Measurements from ENCODE around the gene ZNF157.
A peak's percentile ranks its signal among the peaks of the same experiment; 100 is the strongest.
"Not testable (repeated sequence)": the region's sequence is repeated elsewhere in the genome, so short reads cannot be mapped to it uniquely, and the experiment has no call there.

ZNF157 gene

DNA sequence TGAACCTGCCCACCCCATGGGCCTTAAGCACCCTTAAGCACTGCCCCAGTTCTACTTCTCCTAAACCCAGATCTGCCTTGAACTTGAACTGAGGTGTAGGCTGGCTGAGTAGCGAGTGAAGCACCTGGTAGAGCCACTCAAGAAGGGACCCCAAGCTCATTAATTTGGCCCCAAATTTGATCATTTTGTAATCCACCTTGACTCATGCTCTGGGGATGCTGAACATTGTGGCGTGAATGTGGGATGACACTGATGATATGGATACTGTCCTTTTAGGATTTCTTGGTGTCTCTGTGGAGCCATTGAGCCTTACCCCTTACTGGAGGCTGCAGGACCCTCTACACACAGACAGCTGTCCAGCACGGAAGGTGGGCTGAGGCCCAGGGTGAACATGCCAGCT lies at the start of gene ZNF157:
ZNF157 (plus strand) TSS at position 301 of the 400 bp plus-strand sequence; CDS start at position 392, 91 bp downstream.
- FAIRE-seq, result no peak

DNA sequence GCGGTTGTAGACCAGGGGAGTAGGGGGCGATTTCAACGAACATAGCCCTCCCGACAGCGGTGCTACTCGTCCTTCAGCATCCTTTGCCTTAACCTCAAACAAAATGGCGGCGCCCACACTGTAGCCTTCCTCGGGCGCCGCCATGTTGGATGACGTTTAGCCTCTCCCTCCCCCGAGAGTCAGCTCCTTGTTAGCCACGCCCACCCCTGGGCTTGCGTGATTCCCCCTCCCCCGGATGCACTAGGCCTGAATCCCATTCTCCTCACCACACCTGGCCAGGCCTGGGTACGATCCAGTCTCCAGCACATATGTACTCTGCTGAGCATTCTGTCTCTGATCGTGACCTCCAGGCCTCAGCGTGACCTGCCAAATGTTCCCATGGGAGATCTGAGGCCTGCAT lies 49.0 kb upstream of the ZNF157 start:
- no peak for FAIRE-seq
- DNase-seq (ENCODE audit: insufficient read length, low spot score), result no peak

More for the DNA sequence above, at the start of gene ZNF157:
- DNase-seq (ENCODE audit: insufficient read length, low spot score), result no peak

DNA sequence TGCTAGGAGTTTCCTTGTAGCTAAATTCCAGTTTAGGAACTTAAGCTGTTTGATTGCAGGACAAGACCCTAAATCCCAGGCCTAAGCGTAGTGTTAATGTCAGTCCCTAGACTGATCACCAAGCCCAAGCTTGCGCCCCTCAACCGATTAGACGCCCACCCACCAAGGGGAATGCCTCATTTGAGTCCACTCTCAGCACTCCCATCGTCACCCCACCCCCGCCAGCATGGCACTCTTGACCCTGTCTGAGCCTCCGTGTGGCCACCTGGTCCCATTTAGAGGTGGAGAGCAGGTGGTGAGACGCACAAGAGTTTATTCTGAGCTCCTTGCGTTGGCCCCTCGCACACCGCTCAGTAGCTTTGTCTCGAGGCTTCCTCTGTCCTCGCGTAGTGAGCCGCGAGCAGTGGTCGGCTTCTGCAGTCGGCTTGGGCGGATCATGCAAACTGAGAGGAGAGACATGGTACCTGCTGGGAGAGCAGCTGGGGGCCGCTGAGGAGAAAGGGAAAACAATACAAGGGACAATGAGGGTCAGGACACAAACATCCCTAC lies 48.5 kb upstream of the ZNF157 start:
- DNase-seq (ENCODE audit: insufficient read length, low spot score), result no peak
- no peak for FAIRE-seq

DNA sequence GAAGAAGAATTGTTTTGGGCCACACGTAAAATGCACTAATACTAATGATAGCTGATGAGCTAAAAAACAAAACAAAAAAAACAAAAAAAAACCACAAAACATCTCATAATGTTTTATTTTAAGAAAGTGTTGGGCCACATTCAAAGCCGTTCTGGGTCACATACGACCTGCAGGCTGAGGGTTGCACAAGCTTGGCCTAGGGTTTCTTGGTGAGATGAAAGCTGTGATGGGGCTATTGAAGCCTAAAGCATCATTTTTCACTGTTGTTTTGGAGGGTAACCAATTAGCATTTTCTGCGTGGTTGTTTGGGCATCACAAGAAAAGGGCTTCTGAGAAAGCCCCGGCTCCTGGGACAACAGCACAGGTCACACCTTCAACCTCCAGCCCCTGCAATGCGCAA lies 42.5 kb upstream of the ZNF157 start:
- DNase-seq (ENCODE audit: insufficient read length, low spot score) (no peak), FAIRE-seq (peak; percentile 33)

DNA sequence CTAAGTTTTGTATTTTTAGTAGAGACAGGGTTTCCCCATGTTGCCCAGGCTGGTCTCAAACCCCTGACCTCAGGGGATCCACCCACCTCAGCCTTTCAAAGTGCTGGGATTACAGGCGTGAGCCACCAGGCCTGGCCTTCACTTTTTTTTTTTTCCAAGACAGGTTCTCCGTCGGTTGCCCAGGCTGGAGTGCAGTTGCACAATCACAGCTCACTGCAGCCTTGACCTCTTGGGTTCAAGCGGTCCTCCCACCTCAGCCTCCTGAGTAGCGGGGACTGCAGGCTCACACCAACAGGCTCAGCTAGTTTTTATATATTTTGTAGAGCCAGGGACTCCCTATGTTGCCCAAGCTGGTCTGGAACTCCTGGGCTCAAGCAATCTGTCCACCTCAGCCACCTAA lies 37.6 kb upstream of the ZNF157 start:
- not testable (repeated sequence) for FAIRE-seq; DNase-seq (ENCODE audit: insufficient read length, low spot score)

DNA sequence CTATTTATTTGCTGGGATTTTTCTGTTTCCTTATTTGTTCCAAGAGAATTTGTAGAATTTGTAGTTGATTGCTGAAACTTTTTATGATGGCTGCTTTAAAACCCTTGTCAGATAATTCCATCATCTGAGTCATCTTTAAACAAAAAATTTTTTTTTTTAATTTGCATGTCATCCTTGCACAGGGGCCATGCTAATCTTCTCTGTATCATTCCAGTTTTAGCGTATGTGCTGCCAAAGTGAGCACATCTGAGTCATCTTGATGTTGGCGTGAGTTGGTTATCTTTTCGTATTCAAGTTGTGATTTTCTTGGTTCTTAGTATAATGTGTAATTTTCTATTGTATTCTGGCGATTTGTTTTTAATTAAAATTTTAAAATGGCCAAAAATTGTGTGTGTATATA lies 18.7 kb upstream of the ZNF157 start:
- DNase-seq (ENCODE audit: insufficient read length, low spot score) (no peak), FAIRE-seq (no peak)

DNA sequence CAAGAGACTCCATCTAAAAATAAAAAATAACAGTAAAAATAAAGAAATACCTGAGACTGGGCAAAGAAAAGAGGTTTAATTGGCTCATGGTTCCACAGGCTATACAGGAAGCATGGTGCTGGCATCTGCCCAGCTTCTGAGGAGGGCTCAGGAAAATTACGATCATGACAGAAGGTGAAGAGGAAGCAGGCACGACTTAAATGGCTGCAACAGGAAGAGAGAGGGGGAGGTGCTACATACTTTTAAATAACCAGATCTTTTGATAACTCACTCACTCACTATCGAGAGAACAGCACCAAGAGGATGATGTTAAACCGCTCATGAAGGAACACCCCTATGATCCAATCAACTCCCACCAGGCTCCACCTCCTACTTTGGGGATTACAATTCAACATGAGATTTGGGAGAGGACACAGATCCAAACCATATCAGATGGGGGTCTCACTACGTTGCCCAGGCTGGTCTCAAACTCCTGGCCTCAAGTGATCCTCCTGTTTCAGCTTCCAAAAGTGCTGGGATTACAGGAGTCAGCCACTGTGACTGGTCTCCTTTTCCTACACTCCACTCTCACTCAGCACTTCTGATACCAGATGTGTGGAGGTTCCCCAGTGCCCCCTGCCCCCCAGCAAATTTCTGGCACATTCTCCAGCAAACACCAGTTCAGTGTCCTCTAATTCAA lies 11.9 kb upstream of the ZNF157 start:
- DNase-seq (ENCODE audit: insufficient read length, low spot score) (no peak), FAIRE-seq (no peak)

DNA sequence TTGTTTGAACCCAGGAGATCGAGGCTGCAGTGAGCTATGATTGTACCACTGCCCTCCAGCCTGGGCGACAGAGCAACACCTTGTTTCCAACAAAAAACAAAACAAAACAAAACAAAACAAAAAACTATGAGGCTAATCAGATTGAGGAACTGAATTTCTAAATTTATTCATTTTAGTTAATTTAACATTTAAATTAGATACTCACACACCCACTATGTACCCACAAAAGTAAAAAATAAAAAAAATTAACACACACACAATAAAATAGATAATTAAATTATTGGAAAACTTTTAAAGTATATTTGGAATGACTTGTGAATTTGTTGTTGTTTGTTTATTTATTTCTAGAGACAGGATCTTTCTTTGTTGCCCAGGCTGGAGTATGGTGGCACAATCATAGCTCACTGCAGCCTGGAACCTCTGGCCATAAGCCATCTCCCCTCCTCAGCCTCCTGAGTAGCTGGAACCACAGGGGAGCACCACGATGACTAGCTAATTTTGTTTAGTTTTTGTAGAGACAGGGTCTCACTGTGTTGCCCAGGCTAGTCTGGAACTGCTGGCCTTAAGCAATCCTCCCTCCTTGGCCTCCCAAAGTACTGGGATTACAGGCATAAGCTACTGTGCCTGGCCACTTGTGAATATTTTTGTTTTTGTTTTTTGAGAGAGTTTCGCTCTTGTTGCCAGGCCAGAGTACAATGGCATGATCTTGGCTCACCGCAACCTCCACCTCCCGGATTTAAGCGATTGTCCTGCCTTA lies 9.8 kb upstream of the ZNF157 start:
- DNase-seq (ENCODE audit: insufficient read length, low spot score) (no peak), FAIRE-seq (no peak)

DNA sequence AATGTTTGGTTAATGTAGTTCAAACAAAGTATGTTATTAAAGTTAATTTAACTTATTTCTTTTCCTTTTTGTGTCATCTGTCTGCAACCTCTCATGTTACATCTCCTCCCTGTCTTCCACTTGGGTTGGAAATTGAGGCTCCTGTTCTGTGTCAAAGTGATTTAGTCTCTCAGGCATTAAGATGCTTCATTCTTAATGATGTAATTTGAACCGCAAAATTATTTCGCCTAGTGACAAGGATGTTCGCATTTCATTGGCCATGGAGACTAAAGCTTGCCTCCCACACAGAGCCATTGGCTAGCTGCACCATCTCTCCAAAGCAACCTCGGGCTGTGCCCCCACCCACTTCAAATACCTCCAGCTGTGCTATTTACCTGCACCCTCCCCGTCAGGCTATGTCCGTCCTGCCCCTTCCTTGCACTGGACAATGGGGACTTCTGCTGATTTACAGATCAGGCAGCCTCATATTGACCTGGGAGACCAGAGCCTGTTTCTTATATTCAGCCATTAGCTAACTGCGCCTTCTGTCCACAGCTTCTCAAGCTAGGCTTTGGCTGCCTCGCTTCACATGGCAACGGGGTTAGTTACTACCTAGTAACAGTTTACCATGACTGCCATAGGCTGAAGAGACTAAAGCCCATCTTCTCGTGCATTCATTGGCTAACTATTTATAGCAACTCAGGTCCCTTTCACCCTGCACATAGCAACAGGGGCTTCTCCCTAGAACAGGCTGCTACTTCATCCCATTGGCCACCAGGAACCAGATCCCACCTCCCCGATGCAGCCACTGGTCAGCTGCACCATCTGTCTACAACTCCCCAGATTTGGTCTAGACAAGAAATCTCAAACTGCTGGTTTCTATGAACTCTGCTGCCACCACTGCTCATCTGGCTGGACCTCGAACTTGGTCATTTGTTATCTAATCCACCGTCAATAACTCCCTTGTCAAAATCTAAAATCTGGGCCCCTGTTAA lies 8.6 kb upstream of the ZNF157 start:
- peak; percentile 99 for FAIRE-seq

DNA sequence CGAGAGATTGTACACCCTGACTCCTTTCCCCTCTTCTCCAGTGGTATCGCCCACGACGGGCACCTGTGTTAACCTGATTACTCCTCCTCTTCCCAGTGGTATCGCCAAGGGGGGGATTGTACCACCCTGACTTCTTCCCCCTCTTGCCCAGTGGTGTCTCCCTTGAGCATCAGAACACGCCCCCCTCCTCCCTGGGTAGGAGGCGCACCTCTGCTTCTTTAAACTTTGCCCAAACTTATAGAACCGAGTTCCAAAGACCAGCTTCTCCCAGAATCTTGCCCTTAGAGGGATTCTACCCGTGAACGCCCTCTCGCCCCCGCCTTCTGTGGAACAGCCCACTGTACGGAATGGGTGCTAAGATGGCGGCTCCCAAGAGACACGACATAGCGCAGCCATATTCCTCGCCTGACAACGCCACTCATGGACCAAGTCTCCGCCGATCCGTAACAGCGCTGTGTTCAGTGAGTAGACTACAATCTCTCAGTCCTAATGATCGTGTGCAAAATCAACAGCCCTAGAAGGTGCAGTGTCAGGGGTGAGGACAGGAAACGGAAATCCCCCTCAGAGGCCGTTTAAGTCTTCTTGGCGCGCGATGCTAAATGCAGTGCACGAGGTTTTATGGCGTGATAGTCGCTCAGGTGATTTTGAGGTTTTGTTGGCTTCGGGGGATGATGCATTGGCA lies 4.2 kb upstream of the ZNF157 start:
- FAIRE-seq, result peak; percentile 98
- DNase-seq (ENCODE audit: insufficient read length, low spot score), result peak; percentile 24

More for the DNA sequence above, 8.6 kb upstream of the ZNF157 start:
- DNase-seq (ENCODE audit: insufficient read length, low spot score), result peak; percentile 55

DNA sequence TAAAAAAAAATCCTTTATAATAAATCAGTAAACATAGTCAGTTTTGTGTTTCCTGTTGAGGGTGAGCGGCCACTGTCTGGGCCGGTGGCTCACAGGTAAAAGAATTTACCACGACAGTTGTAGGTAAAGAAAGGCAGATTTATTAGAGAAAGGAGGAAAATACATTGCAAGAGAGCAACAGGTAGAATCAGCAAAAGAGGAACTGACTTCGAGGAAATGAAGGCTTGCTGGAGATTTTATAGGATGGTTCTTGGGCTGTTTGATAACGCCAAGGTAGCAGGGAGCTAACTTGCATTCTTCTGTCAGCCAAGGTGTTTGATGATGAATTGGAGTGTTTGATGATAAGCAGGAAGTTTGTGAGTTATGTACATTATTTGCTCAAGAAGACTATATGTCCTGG lies 2.8 kb downstream of the ZNF157 start:
- no peak for DNase-seq (ENCODE audit: insufficient read length, low spot score)
- no peak for FAIRE-seq

DNA sequence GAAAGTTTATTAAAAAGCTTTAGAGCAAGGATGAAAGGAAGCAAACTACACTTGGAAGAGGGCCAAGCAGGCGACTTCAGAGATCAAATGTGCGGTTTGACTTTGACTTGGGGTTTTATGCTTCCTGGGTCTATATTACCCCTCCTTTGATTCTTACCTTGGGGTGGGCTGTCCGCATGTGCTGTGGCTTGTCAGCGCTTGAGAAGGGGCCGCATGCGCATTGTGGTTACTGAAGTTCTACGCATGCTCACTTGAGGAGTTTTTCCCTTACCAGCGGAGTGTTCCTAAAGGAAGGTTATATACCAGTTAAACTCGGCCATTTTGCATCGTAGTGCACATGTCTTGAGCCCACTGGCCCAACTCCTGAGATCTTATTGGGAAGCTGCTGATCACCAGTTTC lies 9.9 kb downstream of the ZNF157 start:
- FAIRE-seq (peak; percentile 55), DNase-seq (ENCODE audit: insufficient read length, low spot score) (no peak)

DNA sequence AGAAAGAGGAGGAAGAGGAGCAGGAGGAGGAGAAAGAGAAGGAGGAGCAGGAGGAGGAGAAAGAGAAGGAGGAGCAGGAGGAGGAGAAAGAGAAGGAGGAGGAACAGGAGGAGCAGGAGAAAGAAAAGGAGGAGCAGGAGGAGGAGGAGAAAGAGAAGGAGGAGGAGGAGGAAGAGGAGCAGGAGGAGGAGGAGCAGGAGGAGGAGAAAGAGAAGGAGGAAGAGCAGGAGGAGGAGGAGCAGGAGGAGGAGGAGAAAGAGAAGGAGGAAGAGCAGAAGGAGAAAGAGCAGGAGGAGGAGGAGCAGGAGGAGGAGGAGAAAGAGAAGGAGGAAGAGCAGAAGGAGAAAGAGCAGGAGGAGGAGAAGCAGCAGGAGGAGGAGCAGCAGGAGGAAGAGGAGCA lies 10.5 kb downstream of the ZNF157 start:
- not testable (repeated sequence) for FAIRE-seq; DNase-seq (ENCODE audit: insufficient read length, low spot score)

DNA sequence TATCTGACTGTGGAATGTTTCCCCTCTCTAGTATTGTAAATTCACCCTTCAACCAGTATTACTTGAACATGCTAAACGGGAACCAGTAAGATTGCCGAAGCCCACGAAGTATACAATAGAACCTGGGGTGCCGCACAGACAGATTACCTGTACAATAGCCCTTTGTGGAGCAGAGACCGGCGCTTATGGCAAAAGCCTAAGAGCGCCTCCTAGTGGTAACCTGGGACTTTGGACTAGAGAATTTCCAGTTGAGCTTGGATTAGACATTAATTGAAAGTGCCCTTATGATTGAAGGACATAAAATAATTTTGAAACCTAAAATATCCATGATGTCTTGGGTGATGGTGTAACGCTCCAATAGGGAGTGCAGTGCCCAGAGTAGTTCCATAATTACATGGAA lies 14.1 kb downstream of the ZNF157 start:
- FAIRE-seq (peak; percentile 84), DNase-seq (ENCODE audit: insufficient read length, low spot score) (peak; percentile 10)

DNA sequence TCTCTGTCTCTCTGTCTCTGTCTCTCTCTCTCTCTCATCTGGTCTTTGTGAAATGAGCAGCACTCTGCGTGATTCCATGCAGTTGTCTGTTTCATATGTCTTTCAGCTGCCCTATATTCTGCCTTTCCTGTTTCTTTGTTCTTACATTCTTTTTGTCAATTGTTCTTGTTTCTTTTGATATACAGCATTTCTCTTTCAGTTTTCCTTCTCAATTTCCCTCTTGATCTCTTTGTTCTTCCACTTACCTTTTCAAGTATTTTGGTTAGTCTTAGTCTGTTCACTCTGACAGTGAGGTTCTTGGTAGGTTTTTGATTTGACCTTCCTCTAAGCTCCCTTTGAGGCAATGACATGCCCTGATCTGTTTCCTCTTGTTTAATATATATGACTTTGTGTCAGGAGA lies 20.4 kb downstream of the ZNF157 start:
- DNase-seq (ENCODE audit: insufficient read length, low spot score) (no peak), FAIRE-seq (no peak)

DNA sequence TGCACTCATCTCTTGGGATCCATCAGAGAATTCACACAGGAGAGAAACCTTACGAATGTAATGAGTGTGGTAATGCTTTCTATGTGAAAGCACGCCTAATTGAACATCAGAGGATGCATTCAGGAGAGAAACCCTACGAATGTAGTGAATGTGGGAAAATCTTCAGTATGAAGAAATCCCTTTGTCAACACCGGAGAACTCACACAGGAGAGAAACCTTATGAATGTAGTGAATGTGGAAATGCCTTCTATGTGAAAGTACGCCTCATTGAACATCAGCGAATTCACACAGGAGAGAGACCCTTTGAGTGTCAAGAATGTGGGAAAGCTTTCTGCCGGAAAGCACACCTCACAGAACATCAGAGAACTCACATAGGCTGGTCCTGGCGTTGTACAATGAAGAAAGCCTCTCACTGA lies 42.8 kb downstream of the ZNF157 start:
- no peak for FAIRE-seq

DNA sequence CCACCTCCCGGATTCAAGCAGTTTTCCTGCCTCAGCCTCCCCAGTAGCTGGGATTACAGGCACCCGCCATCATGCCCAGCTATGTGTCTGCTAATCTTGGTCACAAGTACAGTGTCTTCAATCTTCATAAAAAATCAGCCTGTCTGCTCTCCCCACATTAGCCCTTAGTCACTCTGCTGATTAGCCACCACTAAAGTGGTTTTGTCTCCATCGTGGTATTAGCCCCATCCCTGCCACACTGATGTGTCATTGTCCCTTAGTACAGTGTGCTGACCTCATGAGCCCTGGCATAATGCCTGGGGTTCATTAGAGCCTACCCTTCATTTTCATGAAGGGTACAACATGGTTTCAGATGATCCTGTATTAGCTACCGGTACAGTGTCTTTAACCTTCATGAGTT lies 49.9 kb downstream of the ZNF157 start:
- DNase-seq (ENCODE audit: insufficient read length, low spot score) (no peak), FAIRE-seq (no peak)

More for the DNA sequence above, 42.8 kb downstream of the ZNF157 start:
- DNase-seq (ENCODE audit: insufficient read length, low spot score), result no peak

DNA sequence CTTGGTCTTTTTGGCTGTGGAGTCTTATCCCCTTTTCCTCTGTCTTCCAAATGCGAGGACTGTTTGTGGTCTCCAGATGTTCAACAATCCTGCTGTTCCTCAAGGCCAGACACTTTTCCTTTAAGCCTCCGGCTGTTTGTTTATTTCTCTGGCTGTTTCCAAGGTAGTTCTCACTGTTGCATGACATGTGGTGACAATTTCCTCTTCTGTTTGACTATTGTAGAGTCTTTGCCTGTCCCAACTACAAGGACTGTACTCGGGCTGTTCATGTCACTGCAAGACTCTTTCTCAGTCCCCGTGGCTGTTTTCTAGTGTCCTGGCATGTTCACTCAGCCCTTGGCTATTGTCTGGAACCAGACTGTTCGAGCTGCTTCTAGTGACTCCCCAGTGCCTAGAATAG lies 50.6 kb downstream of the ZNF157 start:
- FAIRE-seq, result no peak
- DNase-seq (ENCODE audit: insufficient read length, low spot score), result no peak

DNA sequence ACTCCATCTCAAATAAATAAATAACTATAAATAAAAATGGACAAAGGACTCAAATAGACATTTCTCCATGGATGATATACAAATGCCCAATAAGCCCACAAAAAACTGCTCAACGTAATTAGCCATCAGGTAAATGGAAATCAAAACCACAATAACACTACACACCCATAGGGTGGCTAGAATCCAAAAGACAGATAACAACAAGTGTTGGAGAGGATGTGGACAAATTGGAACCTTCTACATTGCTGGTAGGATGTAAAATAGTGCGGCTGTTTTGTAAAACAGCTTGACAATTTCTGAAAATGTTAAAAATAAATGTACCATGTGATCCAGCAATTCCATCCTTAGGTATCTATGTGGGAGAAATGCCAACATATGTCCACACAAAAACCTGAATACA lies 52.1 kb downstream of the ZNF157 start:
- no peak for DNase-seq (ENCODE audit: insufficient read length, low spot score)
- no peak for FAIRE-seq

DNA sequence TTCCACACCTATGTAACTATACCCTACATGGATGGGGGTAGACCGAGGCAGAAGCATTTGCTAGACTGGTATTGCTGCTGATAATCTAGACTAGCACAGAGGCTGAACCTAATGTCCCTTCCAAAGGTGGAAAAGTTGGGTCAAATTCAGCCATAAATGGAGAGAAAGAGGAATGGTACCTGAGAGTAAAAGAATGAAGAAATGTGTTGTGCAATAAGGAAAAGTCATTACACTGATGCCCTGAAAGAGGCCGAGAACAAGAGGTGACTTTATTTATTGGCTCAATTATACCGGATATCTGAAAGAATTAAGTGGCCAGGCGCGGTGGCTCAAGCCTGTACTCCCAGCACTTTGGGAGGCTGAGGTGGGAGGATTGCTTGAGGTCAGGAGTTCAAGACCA lies 60.5 kb downstream of the ZNF157 start:
- FAIRE-seq (no peak), DNase-seq (ENCODE audit: insufficient read length, low spot score) (no peak)
